MG63 (cell line): ENCODE results near the gene CARD11. TPM values are rescaled to one million over a fixed set of nuclear protein-coding genes. Genes with fewer than 3 reads are reported as not detected.
"Not testable (repeated sequence)": the region's sequence is repeated elsewhere in the genome, so short reads cannot be mapped to it uniquely, and the experiment has no call there.

Source experiments
- DNase-seq: peaks from one replicate; pipeline ENCODE4 v3.0.0-alpha.2; 2020
- H3K27me3 ChIP-seq: fragments of 250-450 bp; sonication (Bioruptor Pico); 2 replicates; pipeline ENCODE4 v1.5.1; 2020; ENCODE audit warnings: mild to moderate bottlenecking, moderate library complexity
- H3K36me3 ChIP-seq: fragments of 250-450 bp; sonication (Bioruptor Pico); 2 replicates; pipeline ENCODE4 v1.5.1; 2020; ENCODE audit warnings: mild to moderate bottlenecking, moderate library complexity
- H3K4me3 ChIP-seq: fragments of 250-450 bp; sonication (Bioruptor Pico); 2 replicates; pipeline ENCODE4 v1.5.1; 2020; ENCODE audit warnings: mild to moderate bottlenecking, moderate library complexity
- H3K9me3 ChIP-seq: fragments of 250-450 bp; sonication (Bioruptor Pico); 2 replicates; pipeline ENCODE4 v1.5.1; 2020; ENCODE audit warnings: mild to moderate bottlenecking, moderate library complexity
- total RNA-seq: library from RNA; depleted of rRNA; stranded (reverse); fragments of >200 nt; shearing (Covaris generic); gene quantifications from 2 replicates; pipeline ENCODE4 v1.2.3, GENCODE V29; 2014; ENCODE audit warnings: low replicate concordance

Gene CARD11
- total RNA-seq, 1 experiment from 2014 or later: not detected

DNA sequence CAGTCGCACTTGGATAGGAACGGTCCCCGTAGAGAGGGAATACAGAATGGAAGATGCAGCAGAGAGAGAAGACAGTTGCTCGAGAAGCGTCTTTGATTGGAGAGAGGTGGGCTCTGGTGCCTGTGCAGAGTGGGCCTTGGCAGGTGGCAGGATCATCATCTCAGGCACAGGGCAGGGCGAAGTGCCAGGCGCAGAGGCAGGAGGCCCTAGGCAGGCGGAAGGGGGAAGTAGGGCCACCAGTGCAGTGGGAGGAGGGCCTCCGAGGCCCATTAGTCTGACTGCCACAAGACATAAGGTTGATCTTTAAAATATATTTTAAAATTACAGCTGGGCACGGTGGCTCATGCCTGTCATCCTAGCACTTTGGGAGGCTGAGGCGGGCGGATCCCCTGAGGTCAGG lies 10.1 kb downstream of the CARD11 start:
- Histone ChIP-seq H3K9me3 (no peaks in the 10 kb centered on the region), H3K4me3 (no peak overlapping the region), H3K36me3 (no peaks in the 10 kb centered on the region), H3K27me3 (no peaks in the 10 kb centered on the region)
- DNase-seq: no peak

DNA sequence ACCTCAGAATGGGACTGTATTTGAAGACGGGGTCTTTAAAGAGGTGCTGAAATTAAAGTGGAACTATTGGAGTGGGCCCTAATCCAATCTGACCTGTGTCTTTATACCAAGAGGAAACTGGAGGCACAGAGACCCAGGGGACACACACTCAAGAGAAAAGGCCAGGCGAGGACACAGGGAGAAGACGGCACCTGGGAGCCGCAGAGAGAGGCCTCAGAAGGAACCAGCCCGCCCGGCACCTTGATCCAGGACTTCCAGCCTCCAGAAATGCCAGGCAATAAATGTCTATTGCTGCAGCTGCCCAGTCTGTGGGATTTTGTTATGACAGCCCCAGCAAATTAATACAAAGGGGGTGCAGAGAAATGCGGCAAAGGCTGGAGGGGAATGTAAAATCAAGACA lies 10.5 kb downstream of the CARD11 start:
- no peaks in the 10 kb centered on the region for H3K27me3 ChIP-seq
- no peaks in the 10 kb centered on the region for H3K36me3 ChIP-seq
- DNase-seq: no peak
- H3K4me3 ChIP-seq: no peak overlapping the region
- no peaks in the 10 kb centered on the region for H3K9me3 ChIP-seq

DNA sequence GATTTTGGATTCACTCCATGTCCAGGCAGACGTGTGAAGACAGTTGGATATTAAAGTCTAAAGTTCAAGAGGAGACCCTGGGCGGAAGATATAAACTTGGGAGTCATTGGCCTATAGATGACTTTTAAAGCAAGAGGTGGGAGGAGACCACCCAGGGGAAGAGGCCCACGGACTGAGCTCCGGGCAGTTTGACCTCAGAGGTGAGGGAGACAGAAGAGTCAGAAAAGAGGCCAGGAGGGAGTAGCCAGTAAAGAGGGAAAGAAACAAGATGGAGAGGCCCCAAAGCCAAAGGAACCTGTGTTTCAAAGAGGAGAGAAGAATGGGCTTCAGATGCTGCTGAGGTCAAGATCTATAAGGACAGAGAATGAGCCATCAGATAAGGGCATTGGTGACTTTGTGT lies 11.4 kb downstream of the CARD11 start:
- Histone ChIP-seq H3K4me3 (no peak overlapping the region), H3K9me3 (no peaks in the 10 kb centered on the region), H3K27me3 (no peaks in the 10 kb centered on the region), H3K36me3 (no peaks in the 10 kb centered on the region)
- no peak for DNase-seq

DNA sequence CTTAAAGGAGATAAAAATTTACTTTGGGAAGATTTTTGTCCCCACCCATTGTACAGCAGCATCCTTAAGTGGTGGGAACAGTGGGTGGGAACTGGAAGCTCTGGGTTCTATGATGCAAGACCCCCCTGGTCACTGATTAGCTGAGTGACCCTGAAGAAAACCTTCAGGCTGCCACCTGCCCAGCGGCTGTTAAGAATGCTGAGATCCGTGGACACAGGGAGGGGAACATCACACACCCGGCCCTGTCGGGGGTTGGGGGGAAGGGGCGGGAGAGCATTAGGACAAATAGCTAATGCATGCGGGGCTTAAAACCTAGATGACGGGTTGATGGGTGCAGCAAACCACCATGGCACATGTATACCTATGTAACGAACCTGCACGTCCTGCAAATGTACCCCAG lies 14.5 kb downstream of the CARD11 start:
- DNase-seq: no peak
- H3K36me3 ChIP-seq: no peaks in the 10 kb centered on the region

DNA sequence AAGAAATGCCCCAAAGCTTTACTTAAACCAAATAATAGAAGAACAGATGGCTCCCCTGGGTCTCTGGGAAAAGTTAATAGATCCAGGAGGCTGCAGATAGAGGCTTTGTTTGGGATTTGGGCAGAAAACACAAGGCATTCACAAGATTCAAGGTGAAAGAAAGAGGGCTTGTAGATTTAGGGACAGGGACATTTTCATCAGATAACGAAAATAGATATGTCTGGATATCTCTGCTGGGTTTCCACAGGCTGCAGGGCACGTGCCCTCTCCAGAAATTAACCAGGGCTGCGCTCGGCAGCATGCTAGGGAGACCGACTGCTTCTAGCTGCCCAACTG lies 14.9 kb downstream of the CARD11 start:
- Histone ChIP-seq H3K4me3 (no peak overlapping the region), H3K27me3 (no peaks in the 10 kb centered on the region), H3K36me3 (no peaks in the 10 kb centered on the region), H3K9me3 (0 out of 2 replicates have a peak, but pooled peaks cover 7% of the 10 kb centered on the region)
- DNase-seq: no peak

More for the DNA sequence above, 14.5 kb downstream of the CARD11 start:
- Histone ChIP-seq H3K9me3 (0 out of 2 replicates have a peak, but pooled peaks cover 7% of the 10 kb centered on the region), H3K27me3 (no peaks in the 10 kb centered on the region), H3K4me3 (no peak overlapping the region)

DNA sequence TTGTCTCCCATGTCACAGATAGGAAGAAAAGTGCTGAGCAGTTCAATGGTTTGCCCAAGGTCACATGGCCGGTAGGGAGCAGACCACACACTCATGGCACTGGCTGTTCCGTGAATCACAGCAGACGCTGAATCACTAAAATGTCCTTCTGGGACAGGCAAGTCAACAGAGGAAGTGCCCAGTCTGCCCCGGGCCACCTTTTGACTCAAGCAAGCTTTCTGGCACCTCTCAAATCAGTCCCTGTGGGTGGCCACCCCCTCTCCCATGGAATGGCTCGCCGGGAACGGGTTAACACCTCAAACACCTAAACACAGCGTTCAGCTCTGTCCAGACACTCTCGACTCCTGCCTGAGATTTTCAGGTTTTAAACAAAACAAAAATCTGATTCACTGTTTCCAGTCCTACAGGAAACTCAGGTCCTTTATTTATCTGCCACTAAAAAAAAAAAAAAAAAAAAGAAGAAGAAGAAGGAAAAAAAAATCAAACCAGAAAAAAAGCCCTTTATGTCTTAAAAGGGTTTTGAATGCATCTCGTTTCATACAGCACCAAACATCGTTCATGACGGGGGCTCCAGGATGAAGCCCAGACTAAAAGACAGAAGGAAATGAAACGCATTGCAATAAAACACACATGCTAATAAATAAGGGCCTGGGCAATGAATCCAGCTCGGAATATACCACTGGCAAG lies 15.5 kb downstream of the CARD11 start:
- Histone ChIP-seq H3K4me3 (no peak overlapping the region), H3K27me3 (no peaks in the 10 kb centered on the region), H3K36me3 (no peaks in the 10 kb centered on the region), H3K9me3 (0 out of 2 replicates have a peak, but pooled peaks cover 7% of the 10 kb centered on the region)
- peak; percentile 62 for DNase-seq

DNA sequence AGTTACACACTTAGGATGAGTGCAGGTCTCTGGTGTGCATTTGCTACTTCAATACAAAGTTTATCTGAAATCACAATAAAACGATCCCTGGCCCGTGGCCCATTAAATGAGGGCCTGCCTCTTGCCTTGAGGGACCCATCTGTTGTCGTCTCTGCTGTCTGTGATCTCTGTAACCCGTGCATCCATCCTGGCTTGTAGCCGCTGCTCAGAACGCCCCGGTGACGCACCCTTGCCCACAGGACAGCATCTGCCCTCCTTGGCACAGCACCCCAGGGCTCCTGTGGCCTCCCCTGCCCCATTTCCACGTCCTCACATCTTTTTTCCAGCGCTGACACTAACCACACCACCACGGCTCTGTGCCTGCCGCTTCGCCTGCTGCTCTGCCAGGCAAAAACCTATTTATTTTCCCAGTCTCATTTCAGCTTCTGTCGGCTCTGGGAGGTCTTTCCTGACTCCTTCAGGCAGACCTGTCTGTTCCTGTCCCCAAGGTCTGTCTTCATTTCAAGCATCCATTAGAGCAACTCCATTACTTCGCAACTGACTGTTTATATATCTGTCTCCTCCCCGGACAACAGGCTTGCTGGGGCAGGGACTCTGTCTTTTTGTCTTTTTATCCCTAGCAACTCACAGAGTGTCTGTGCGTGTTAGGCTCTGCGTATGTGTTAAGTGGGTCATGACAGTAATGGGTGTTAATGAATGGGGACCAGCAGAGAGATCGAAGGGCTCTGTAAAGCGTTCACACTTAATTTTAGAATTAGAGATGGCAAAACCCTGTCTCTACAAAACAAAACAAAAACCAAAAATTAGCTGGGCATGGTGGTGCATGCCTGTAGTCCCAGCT lies 16.4 kb downstream of the CARD11 start:
- 0 out of 2 replicates have a peak, but pooled peaks cover 7% of the 10 kb centered on the region for H3K9me3 ChIP-seq
- H3K36me3 ChIP-seq: no peaks in the 10 kb centered on the region
- no peak for DNase-seq
- H3K4me3 ChIP-seq: no peak overlapping the region
- H3K27me3 ChIP-seq: no peaks in the 10 kb centered on the region

DNA sequence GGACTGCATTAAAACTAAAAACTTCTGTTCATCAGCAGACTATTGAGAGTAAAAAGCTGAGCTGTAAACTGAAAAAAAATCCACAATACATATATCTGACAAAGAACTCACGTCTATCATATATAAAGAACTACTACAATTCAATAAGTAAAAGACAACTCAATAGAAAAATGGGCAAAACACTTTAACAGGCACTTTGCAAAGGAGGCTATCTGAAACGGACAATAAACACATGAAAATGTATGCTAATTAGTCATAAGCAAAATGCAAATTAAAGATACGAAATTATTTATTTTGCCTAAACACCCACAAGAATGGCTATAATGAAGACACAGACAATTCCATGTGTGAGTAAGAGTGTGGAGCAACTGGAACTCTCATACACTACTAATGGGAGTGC lies 18.1 kb downstream of the CARD11 start:
- no peak for DNase-seq
- Histone ChIP-seq H3K4me3 (no peak overlapping the region), H3K36me3 (no peaks in the 10 kb centered on the region), H3K27me3 (no peaks in the 10 kb centered on the region), H3K9me3 (peaks cover 7% of the 10 kb centered on the region; the same call in 1 of the 2 replicates)

DNA sequence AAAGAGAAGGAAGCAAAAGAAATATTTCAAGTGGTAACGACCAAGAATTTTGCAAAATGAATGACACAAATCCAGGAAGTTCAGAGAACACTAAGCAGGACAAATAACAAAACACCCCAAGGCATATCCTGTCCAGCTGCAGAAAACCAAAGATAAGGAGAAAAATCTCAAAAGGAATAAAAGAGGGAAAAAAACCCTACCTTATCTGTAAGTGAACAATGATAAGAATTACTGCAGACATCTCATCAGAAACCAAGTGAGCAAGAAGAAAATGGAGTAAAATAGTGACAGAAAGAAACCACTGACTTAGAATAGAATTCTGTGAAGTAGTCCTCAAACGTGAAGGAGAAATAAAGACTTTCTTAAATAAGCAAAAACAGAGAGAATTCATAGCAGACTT lies 21.8 kb downstream of the CARD11 start:
- Histone ChIP-seq H3K9me3 (peaks cover 7% of the 10 kb centered on the region; the same call in 1 of the 2 replicates), H3K27me3 (no peaks in the 10 kb centered on the region), H3K4me3 (no peak overlapping the region), H3K36me3 (no peaks in the 10 kb centered on the region)
- no peak for DNase-seq

DNA sequence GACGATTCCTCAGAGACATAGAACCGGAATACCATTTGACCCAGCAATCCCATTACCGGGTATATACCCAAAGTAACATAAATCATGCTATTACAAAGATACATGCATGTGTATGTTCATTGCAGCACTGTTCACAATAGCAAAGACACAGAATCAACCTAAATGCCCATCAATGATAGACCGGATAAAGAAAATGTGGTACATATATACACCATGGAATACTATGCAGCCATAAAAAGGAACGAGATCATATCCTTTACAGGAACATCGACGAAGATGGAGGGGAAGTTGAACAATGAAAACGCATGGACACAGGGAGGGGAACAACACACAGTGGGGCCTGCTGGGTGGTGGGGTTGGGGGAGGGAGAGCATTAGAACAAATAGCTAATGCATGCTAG lies 22.4 kb downstream of the CARD11 start:
- not testable (repeated sequence) for H3K36me3 ChIP-seq, H3K4me3 ChIP-seq, H3K9me3 ChIP-seq, DNase-seq, H3K27me3 ChIP-seq

DNA sequence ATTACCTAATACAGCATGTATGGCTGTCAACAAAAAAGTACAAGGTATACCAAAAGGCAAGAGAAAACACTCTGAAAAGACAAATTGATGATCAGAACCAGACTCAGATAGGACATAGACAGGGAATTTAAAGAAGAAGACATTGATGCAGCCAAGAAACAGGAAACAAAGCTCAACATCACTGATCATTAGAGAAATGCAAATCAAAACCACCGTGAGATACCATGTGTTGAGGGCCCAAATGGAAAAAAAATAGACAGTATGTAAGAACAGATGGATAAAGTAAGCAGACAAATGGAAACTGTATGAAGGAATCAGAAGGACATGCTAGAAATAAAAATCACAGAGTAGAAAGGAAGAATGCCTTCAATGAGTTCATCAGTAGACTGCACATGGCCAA lies 23.3 kb downstream of the CARD11 start:
- Histone ChIP-seq H3K27me3 (no peaks in the 10 kb centered on the region), H3K36me3 (no peaks in the 10 kb centered on the region), H3K4me3 (no peak overlapping the region), H3K9me3 (peaks cover 3% of the 10 kb centered on the region; the same call in 1 of the 2 replicates)
- no peak for DNase-seq

DNA sequence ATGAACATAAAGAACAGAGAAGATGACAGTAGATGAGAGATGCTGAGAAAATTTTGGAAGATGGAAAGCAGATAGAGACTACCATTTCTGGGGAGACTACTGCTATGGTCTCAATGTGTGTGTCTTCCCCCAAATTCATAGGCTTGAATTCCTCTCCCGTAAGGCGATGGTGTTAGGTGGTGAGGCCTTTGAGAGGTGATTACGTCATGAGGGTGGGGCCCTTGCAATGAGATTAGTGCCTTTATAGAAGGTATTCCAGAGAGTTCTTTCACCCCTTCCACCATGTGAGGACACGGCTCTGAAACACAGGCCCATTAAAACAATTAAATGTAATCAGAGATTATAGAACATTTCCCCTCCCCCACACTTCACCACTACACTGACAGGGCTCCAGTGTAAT lies 23.9 kb downstream of the CARD11 start:
- H3K4me3 ChIP-seq: no peak overlapping the region
- no peak for DNase-seq
- H3K27me3 ChIP-seq: no peaks in the 10 kb centered on the region
- H3K36me3 ChIP-seq: no peaks in the 10 kb centered on the region
- H3K9me3 ChIP-seq: no peaks in the 10 kb centered on the region; the same call in 1 of the 2 replicates

DNA sequence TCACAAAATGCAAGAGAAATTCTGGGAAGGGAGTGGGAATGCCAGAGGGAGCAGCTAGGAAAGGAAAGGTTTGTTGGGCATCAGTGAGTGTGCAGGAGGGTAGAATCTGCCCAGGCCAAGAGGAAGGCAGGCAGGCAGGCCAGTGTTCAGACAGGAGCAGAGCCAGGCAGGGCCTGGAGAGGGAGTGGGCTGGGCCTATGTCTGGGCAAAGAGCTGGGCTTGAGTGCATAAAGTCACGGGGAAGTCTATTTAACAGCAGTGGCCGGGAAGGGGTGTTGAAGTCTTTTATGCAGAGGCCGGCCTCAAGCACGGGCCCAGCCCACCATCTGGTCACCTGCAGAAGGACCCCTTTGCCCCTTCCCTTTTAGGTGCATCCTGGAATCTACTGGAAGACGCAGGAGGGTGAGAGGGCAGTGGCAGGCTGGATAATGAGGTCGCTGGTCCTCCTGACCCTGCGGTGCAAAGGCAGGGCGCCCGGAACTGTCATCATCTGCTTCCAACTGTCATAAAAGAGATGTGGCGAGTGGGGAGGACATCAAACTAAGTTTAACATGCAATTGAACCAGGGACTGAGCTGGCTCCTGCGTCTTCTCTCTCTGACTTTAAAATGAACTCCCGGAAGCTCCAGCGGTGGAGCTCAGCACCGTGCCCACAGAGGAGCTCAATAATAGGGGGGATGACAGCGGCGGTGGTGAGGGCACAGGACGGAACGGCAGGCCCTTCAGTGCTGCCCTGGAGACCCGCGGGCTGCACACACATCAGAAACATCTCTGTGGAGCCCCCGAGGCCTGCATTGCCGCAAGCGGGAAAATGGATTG lies 29.5 kb downstream of the CARD11 start:
- H3K27me3 ChIP-seq: no peaks in the 10 kb centered on the region
- no peak overlapping the region for H3K4me3 ChIP-seq
- DNase-seq: no peak
- no peaks in the 10 kb centered on the region for H3K36me3 ChIP-seq
- H3K9me3 ChIP-seq: no peaks in the 10 kb centered on the region

DNA sequence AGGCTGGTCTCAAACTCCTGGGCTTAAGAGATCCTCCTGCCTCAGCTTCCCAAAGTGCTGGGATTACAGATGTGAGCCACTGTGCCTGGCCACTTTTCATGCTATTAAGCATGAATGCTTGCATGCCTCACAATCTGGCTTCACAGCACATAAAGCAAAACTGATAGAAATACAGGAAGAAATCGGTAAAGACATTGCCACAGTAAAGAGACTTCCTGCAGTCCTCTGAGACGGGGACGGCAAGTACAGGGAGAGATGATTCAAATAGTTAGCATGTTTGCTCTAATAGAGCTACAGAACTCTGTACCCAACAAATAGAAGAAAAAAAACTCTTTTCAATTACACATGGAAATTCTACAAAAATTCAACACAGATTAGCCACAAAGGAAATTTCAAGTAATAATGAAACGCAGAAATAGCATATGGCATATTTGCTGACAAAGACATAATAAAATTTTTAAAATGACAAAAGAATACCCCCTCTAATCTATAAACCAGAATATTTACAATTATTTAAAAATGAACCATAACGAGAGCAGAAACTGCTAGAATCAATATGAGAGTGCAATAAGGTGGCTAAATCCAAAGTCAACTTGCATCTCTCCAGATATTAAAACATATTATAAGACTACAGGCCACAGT lies 32.3 kb downstream of the CARD11 start:
- no peaks in the 10 kb centered on the region for H3K27me3 ChIP-seq
- H3K4me3 ChIP-seq: no peak overlapping the region
- H3K36me3 ChIP-seq: no peaks in the 10 kb centered on the region
- no peak for DNase-seq
- H3K9me3 ChIP-seq: no peaks in the 10 kb centered on the region

DNA sequence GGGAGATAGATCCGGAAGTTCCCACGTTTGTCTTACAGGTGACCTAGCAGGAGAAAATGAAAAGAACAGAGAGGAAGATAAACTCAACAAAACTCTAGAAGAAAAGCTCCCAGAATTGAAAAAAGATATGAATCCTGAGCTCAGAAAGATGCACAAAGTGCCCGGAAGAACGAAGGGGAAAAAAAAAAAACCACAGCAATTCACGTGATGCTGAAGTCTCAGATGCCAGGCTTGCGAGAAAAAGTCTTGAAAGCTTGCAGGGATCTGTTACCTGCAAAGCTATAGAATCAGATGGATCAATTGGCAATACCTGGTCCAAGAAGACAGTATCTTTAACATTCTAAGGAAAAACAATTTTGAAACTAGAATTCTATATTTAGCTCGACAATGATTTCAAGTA lies 33.5 kb downstream of the CARD11 start:
- Histone ChIP-seq H3K4me3 (no peak overlapping the region), H3K27me3 (no peaks in the 10 kb centered on the region), H3K9me3 (no peaks in the 10 kb centered on the region), H3K36me3 (no peaks in the 10 kb centered on the region)
- DNase-seq: no peak

DNA sequence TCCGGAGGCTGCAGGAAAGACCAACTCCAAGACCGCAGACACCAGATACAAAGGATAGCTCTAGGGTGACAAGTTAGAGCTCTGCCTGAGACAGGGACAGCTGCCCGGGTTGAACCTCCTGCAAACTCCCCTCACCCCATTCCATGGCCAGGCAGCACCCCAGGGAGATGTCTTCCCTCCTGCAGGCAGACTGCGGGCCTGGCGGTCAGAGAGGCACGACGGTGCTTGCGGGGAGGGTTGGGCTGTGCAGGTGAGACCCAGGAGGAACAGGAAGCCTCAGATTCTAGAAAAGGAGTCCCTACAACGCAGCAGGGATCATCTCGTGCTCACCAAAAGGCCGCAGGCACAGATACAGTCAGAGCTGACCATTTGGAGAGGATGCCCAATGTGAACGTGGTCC lies 34.6 kb downstream of the CARD11 start:
- H3K27me3 ChIP-seq: no peaks in the 10 kb centered on the region
- no peaks in the 10 kb centered on the region for H3K9me3 ChIP-seq
- no peak overlapping the region for H3K4me3 ChIP-seq
- no peak for DNase-seq
- no peaks in the 10 kb centered on the region for H3K36me3 ChIP-seq

DNA sequence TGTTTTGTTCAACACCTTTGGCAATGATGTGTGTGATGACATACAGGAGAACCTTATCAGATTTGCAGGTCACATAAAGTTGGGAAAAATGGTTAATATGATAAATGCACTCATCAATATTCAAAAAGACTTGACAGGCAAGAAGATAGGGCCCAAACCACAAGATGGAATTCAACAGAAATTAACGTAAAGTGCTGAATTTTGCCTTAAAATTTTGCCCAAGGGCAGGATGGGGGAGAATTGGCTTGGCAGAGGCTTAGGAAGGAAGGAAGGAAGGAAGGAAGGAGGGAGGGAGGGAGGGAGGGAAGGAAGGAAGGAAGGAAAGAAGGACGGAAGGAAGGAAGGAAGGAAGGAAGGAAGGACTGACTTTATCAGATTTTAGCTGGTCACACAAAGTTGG lies 35.3 kb downstream of the CARD11 start:
- H3K9me3 ChIP-seq: no peaks in the 10 kb centered on the region
- no peaks in the 10 kb centered on the region for H3K36me3 ChIP-seq
- no peak for DNase-seq
- no peak overlapping the region for H3K4me3 ChIP-seq
- no peaks in the 10 kb centered on the region for H3K27me3 ChIP-seq
